Activated B cell treated with CpG ODN at 0.5 μM for 24 hours (primary cell): ENCODE measurements around the gene APPBP2. TPM values are rescaled to one million over a fixed set of nuclear protein-coding genes. Genes with fewer than 3 reads are reported as not detected.

Experiments
- ATAC-seq: fragments of 200-7000 bp; cut with Tn5 transposase; one replicate; pipeline ENCODE4 v1.10.0; 2021; ENCODE audit warnings: low read depth, mild to moderate bottlenecking, moderate library complexity
- CTCF ChIA-PET: fragments of 350-600 bp; sonication (Branson Sonifier 250); formaldehyde crosslinking; loops from one replicate; lab custom pipeline; 2021; ENCODE audit warnings: antibody characterized with exemption; lab: Charles Lee
- POLR2A ChIA-PET: fragments of 350-600 bp; sonication (Branson Sonifier 250); formaldehyde crosslinking; loops from one replicate; lab custom pipeline; 2021; ENCODE audit warnings: antibody characterized with exemption; lab: Charles Lee
- DNase-seq: peaks from one replicate; pipeline ENCODE4 v3.0.0; 2022
- H3K27ac Mint-ChIP-seq: one replicate; pipeline ENCODE4 v1.8.0; 2020; ENCODE audit warnings: mixed read lengths
- H3K27me3 Mint-ChIP-seq: one replicate; pipeline ENCODE4 v1.8.0; 2021; ENCODE audit warnings: mixed read lengths
- H3K36me3 Mint-ChIP-seq: one replicate; pipeline ENCODE4 v1.8.0; 2021; ENCODE audit warnings: low read depth, mixed read lengths
- H3K4me1 Mint-ChIP-seq: one replicate; pipeline ENCODE4 v1.8.0; 2021; ENCODE audit warnings: mixed read lengths
- H3K4me3 Mint-ChIP-seq: one replicate; pipeline ENCODE4 v1.8.0; 2020; ENCODE audit warnings: mild to moderate bottlenecking, mixed read lengths
- H3K9me3 Mint-ChIP-seq: one replicate; pipeline ENCODE4 v1.8.0; 2020; ENCODE audit warnings: mixed read lengths
- intact Hi-C: fragments of 100-400 bp; cut with micrococcal nuclease; formaldehyde crosslinking; loops from one replicate; pipeline ENCODE4 v1.15.1; 2024
- total RNA-seq: library from RNA; stranded (reverse); gene quantifications from 2 replicates; pipeline ENCODE4 v1.2.3, GENCODE V29; 2022
- TF ChIP-seq, protein P1 (sequence below): fragments of 200-600 bp; IDR thresholded peaks from one replicate; pipeline ENCODE4 v1.8.0; 2022; ENCODE audit warnings: antibody characterized with exemption, mild to moderate bottlenecking

APPBP2 gene
- total RNA-seq, 1 donor from 2014 or later = 29.9 TPM

DNA sequence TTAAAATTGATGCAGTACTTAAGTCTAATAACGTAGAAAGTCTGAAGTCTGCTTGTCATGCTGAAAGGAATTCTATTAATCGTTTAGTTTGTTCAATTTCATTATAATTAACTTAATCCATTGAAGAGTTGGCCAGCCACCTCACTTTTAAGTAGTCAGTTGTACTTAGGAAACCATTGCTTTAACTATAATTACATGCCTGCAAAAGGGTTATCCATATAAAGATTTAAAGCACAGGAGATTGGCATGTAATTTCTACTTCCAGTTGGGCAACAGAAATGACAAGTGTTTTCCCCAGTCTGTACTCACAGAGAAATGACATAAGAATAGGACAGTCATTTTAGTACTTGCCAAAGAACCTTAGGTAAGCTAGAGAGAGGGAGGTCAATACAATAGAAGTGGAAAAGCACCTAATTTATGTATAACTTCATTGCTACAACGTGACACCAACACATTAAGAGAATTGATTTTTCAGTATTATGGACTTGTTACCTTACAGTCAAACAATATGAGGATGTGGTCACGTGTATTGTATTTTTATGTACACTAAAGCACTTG lies 130.5 kb downstream of the APPBP2 start:
- Mint-ChIP-seq H3K4me3 (no peak overlapping the region), H3K27ac (peak overlapping the region; percentile 62), H3K4me1 (peaks cover 67% of the 10 kb centered on the region), H3K9me3 (no peaks in the 10 kb centered on the region), H3K36me3 (peaks cover 14% of the 10 kb centered on the region), H3K27me3 (no peaks in the 10 kb centered on the region)
- TF ChIP-seq, protein P1, sequence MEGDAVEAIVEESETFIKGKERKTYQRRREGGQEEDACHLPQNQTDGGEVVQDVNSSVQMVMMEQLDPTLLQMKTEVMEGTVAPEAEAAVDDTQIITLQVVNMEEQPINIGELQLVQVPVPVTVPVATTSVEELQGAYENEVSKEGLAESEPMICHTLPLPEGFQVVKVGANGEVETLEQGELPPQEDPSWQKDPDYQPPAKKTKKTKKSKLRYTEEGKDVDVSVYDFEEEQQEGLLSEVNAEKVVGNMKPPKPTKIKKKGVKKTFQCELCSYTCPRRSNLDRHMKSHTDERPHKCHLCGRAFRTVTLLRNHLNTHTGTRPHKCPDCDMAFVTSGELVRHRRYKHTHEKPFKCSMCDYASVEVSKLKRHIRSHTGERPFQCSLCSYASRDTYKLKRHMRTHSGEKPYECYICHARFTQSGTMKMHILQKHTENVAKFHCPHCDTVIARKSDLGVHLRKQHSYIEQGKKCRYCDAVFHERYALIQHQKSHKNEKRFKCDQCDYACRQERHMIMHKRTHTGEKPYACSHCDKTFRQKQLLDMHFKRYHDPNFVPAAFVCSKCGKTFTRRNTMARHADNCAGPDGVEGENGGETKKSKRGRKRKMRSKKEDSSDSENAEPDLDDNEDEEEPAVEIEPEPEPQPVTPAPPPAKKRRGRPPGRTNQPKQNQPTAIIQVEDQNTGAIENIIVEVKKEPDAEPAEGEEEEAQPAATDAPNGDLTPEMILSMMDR = no peak
- no peak for ATAC-seq
- intact Hi-C loops = loop anchor here (5.0 to 10.0 kb wide), 5 partner anchors 38 to 1761 kb away; partner anchors contain the start of genes APPBP2, GDPD1 and HEATR6
- ChIA-PET CTCF (no interaction called here), POLR2A (no interaction called here)
- no peak for DNase-seq

DNA sequence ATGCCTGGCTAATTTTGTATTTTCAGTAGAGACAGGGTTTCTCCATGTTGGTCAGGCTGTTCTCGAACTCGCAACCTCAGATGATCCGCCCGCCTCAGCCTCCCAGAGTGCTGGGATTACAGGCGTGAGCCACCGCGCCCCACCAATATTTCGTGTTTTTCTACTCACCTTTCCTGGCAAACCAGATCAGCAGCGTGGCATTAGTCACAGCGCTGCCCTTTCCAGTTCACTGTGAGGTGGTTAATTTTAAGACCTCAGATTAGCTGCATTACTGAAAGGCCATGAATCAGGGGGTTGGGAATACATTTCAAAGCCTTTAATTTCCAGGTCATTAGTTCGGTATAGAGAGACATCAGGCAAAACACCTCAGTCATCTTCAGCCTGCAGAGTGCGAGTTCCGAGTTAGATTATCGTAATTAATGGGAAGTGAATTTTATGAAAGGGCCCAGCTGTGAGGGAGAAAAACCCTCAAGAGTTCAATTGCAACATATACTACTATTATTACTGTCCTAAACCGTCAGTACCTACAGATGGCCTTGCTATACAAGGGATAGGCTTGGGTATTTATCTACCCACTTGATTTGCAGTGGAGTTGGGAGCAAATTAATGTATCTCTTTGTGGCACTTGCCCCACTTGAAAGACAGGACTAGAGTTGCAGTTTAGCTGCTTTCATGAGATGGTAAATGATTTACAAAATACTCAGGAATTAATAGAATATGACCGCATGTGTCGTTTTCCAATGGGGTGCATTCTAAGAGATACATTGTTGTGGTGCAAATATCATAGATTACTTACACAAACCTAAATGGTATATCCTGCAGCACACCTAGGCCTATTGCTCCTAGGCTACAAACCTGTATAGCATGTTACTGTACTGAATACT lies 132.0 kb downstream of the APPBP2 start:
- H3K4me1 Mint-ChIP-seq = peaks cover 69% of the 10 kb centered on the region
- TF ChIP-seq, protein P1 = no peak
- CTCF ChIA-PET = no interaction called here
- peak overlapping the region; percentile 50 for H3K27ac Mint-ChIP-seq
- peak overlapping the region; percentile 35 for H3K4me3 Mint-ChIP-seq
- intact Hi-C loops = loop anchor here (5.0 to 10.0 kb wide), 5 partner anchors 131 to 1877 kb away; partner anchors contain the start of genes APPBP2, GDPD1 and TRIM37
- H3K27me3 Mint-ChIP-seq = no peaks in the 10 kb centered on the region
- no peaks in the 10 kb centered on the region for H3K9me3 Mint-ChIP-seq
- POLR2A ChIA-PET = no interaction called here
- no peak for ATAC-seq
- DNase-seq = no peak
- peaks cover 14% of the 10 kb centered on the region for H3K36me3 Mint-ChIP-seq

Other genes starting within 250 kb of the APPBP2 start
- gene USP32, start 134.1 kb downstream of the APPBP2 start, total RNA-seq = 48.9 and 59.2 TPM in 2 replicates
- 0.44 TPM in 1 of 2 replicates, not detected in the other for gene CHCT1, start 103.8 kb downstream of the APPBP2 start, total RNA-seq
- 12.9 and 13.3 TPM in 2 replicates for gene PPM1D, start 74.0 kb upstream of the APPBP2 start, total RNA-seq
- 25.8 and 37.5 TPM in 2 replicates for gene BCAS3, start 151.6 kb upstream of the APPBP2 start, total RNA-seq